Nephron (organoid): ENCODE results near the gene ARL14EPL.
A peak's percentile ranks its signal among the peaks of the same experiment; 100 is the strongest.
"Not testable (repeated sequence)": the region's sequence is repeated elsewhere in the genome, so short reads cannot be mapped to it uniquely, and the experiment has no call there.

Experiments used
- H3K27ac Mint-ChIP-seq, 3 experiments: 2 replicates each; pipeline ENCODE4 v1.8.0; 2020; ENCODE audit warnings: mixed read lengths in 3 of 3, mild to moderate bottlenecking in 2 of 3, moderate library complexity in 1 of 3
- H3K27me3 Mint-ChIP-seq: 2 replicates; pipeline ENCODE4 v1.8.0; 2021; ENCODE audit warnings: low read depth, mild to moderate bottlenecking, moderate library complexity, mixed read lengths
- H3K36me3 Mint-ChIP-seq: 2 replicates; pipeline ENCODE4 v1.8.0; 2020; ENCODE audit warnings: low read depth, mixed read lengths
- H3K4me1 Mint-ChIP-seq: 2 replicates; pipeline ENCODE4 v1.8.0; 2020; ENCODE audit warnings: mixed read lengths
- H3K4me3 Mint-ChIP-seq, 3 experiments: 2 replicates each; pipeline ENCODE4 v1.8.0; 2020; ENCODE audit warnings: mild to moderate bottlenecking in 3 of 3, mixed read lengths in 3 of 3, moderate library complexity in 2 of 3
- H3K9me3 Mint-ChIP-seq: 2 replicates; pipeline ENCODE4 v1.8.0; 2020; ENCODE audit warnings: mixed read lengths
- CTCF ChIP-seq, 3 experiments: fragments of 200-600 bp; sonication (generic); IDR thresholded peaks; one replicate each; pipeline ENCODE4 v1.5.0; 2021; ENCODE audit warnings: antibody characterized with exemption in 3 of 3; ENCODE audit not compliant: unreplicated experiment in 3 of 3

The ARL14EPL gene

GRCh38 chr5:116075191-116075831 lies 43.0 kb downstream of the ARL14EPL start:
- H3K36me3 Mint-ChIP-seq = no peaks in the 10 kb centered on the region
- no peaks in the 10 kb centered on the region for H3K4me1 Mint-ChIP-seq
- TF ChIP-seq CTCF (IDR thresholded peaks at IDR 0.05; ENCODE audit: unreplicated experiment in 3 of 3) = no peak
- H3K4me3 Mint-ChIP-seq = no peak overlapping the region
- no peaks in the 10 kb centered on the region for H3K9me3 Mint-ChIP-seq
- H3K27me3 Mint-ChIP-seq = no peaks in the 10 kb centered on the region
- H3K27ac Mint-ChIP-seq = peak overlapping the region in 1 of 3 experiments; percentile 64

GRCh38 chr5:116076496-116076895 lies 44.2 kb downstream of the ARL14EPL start:
- Mint-ChIP-seq H3K27me3 (no peaks in the 10 kb centered on the region), H3K4me3 (no peak overlapping the region), H3K4me1 (no peaks in the 10 kb centered on the region), H3K9me3 (peaks cover 2% of the 10 kb centered on the region), H3K36me3 (peaks cover 4% of the 10 kb centered on the region), H3K27ac (no peak overlapping the region)
- no peak for TF ChIP-seq CTCF (IDR thresholded peaks at IDR 0.05; ENCODE audit: unreplicated experiment in 3 of 3)

GRCh38 chr5:116078199-116078598 lies 45.9 kb downstream of the ARL14EPL start:
- peaks cover 2% of the 10 kb centered on the region for H3K9me3 Mint-ChIP-seq
- H3K27ac Mint-ChIP-seq = no peak overlapping the region
- H3K27me3 Mint-ChIP-seq = no peaks in the 10 kb centered on the region
- no peaks in the 10 kb centered on the region for H3K4me1 Mint-ChIP-seq
- peaks cover 17% of the 10 kb centered on the region for H3K36me3 Mint-ChIP-seq
- H3K4me3 Mint-ChIP-seq = no peak overlapping the region
- no peak for TF ChIP-seq CTCF (IDR thresholded peaks at IDR 0.05; ENCODE audit: unreplicated experiment in 3 of 3)

GRCh38 chr5:116084287-116084691 lies 52.0 kb downstream of the ARL14EPL start:
- Mint-ChIP-seq H3K27me3 (no peaks in the 10 kb centered on the region), H3K4me1 (peaks cover 17% of the 10 kb centered on the region), H3K27ac (peak overlapping the region; percentile 92 to 99 (median 99)), H3K36me3 (peaks cover 34% of the 10 kb centered on the region), H3K9me3 (peaks cover 2% of the 10 kb centered on the region), H3K4me3 (peak overlapping the region; percentile 90 to 100 (median 96))
- TF ChIP-seq CTCF (IDR thresholded peaks at IDR 0.05; ENCODE audit: unreplicated experiment in 3 of 3) = no peak

GRCh38 chr5:116084871-116085715 lies 52.8 kb downstream of the ARL14EPL start, which contains the start of gene COMMD10:
COMMD10 (plus strand) TSS chr5:116085025.
- Mint-ChIP-seq H3K36me3 (peaks cover 34% of the 10 kb centered on the region), H3K4me1 (peaks cover 17% of the 10 kb centered on the region), H3K27me3 (no peaks in the 10 kb centered on the region), H3K4me3 (peak within 1 kb of the TSS; percentile 90 to 100 (median 96)), H3K27ac (peak within 1 kb of the TSS; percentile 99 to 100 (median 99)), H3K9me3 (peaks cover 2% of the 10 kb centered on the region)
- no peak for TF ChIP-seq CTCF (IDR thresholded peaks at IDR 0.05; ENCODE audit: unreplicated experiment in 3 of 3)

GRCh38 chr5:116086309-116086708 lies 54.0 kb downstream of the ARL14EPL start:
- peak overlapping the region; percentile 83 to 100 (median 90) for H3K4me3 Mint-ChIP-seq
- peak overlapping the region; percentile 99 to 100 (median 99) for H3K27ac Mint-ChIP-seq
- not testable (repeated sequence) for H3K27me3 Mint-ChIP-seq, H3K9me3 Mint-ChIP-seq
- H3K36me3 Mint-ChIP-seq = peaks cover 36% of the 10 kb centered on the region
- peaks cover 17% of the 10 kb centered on the region for H3K4me1 Mint-ChIP-seq
